Kidney capillary endothelial cell (primary cell): ENCODE data around the gene FBLN1.

Experiments used
- DNase-seq: peaks from one replicate; pipeline ENCODE4 v3.0.0-alpha.2; 2018; ENCODE audit warnings: low spot score

FBLN1 gene

DNA sequence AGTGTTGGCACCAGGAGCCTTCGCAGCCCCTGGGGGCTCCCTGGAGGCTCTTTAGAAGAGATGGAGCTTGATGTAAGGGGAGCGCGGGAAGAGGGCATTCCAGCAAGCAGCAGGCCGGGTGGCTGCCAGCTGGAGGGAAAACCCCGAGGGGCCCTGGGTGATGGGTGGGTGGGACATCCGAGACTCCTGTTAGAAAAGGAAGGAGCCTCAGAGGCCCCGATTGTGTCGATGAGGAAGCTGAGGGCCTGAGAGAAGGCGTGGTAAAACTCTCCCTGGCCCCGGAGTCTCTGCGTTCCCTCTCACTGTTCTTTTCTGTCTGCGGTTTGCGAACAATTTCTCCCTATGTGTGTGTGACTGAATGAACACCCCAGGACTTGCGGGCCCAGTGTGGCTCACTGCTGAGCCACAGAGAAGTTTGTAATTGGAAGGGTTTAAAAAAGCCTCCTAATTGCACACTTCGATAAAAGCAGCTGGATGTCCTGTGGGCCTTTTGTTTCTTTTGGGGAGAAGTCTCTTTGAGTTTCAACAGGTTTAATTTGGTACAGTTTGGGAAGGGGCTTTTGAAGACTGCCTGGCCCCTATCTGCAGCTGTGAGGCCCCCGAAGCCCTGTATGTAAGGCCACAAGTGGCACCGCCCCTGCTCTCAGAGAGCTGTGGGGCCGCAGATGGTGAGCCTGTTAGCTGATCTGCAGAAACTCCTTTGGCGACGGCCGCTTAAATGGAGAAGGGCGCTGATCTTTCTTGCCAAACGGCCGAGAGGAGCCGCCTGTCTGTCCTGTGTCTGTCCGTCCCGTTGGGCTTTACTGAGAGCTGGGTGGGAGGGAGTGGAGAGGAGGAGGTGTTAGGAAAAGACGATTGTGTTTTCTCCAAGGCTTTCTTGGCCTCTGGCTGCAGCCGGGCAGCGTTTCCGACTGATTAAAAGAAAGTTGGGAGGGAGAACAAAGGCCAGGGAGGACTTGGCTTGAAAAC lies 2.0 kb downstream of the FBLN1 start:
- no peak for DNase-seq

DNA sequence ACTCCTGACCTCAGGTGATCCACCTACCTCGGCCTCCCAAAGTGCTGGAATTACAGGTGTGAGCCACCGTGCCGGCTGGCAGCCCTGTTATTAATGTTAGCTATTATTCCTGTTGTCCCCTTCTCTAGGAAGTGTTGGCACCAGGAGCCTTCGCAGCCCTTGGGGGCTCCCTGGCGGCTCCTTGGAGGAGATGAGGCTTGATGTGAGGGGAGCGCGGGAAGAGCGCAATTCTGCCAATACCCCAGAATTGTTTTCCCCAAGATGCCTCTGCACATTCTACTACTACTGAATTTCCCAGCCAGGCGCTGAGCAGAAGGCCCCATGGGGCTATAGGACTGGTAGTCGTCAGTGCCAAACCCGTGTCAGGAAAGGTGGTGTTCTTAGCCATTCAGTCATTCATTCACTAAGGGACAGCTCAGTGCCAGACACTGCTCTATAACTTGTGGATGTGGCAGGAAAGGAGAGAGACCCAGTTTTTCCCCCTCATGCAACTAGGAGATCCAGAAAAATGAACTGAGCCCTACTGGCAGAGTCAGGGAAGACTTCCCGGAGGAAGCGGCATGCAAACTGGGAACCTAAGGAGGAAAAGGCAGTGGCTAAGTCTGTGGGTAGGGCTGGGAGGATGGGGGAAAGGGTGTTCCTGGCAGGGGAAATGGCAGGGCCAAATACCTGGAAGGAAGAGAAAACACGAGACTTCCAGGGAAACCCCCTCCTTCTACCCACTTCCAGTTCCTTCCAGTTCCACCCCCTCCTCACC lies 3.5 kb downstream of the FBLN1 start:
- DNase-seq: no peak

DNA sequence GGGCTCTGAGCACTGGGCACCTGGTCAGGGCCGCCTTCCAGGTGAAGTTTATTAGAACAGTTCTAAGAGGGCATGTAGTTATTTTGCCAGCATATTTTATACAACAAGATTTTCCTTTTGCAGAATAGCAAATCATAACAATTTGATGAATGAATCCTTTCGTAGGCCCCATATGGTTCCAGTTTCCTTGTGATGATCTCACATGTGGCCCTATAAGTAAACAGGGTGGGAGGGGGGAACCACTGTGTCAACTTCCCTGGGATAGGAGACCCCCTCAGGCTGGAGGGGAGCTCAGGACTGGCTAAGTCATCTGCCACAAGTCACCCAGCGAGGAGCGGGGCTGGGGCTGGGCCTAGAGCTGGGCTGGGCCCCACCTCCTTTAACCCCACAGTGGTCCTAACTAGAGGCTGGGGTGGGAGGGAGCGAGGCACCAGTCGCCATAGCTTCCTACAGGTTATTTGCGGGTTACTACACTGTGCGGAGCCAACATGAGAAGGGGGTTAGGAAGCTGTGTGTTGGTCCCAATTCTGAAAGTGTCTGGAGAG lies 4.2 kb downstream of the FBLN1 start:
- DNase-seq: no peak

DNA sequence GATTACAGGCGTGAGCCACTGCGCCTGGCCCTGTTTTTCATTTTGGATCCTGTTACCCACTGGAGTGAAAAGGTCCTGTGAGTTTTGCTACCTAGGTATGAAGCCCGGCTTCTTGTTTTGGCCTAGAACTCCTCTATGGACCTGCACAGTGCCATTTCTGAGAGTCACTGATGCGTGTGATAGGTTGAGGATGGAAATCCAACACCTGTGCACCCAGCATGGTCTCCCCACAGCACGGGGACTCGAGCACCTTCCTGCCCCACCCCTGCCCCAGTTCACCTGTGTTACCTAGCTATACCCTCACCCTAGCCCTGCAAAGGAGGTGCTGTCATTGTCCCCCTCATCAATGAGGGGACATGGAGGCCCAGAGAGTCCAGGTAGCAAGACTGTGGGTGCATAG lies 5.1 kb downstream of the FBLN1 start:
- no peak for DNase-seq

DNA sequence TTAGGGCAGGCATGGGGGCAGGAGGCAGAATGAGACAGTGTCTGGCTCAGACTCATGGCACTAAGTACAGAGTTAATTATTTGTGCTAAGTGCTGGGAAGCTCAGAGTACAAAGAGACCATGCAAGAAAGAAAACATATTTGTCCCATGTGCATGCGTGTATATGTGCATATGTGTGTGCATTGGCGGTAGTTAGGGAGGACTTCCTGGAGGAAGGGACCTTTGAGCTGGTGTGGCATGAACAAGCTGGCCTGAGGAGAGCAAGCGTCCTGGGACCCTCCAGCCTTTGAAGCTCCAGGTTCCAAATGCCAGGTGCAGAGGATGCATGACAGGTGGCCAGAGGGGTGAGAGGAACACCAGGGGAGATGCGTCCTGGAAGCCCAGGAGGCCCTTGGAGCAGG lies 6.1 kb downstream of the FBLN1 start:
- no peak for DNase-seq

DNA sequence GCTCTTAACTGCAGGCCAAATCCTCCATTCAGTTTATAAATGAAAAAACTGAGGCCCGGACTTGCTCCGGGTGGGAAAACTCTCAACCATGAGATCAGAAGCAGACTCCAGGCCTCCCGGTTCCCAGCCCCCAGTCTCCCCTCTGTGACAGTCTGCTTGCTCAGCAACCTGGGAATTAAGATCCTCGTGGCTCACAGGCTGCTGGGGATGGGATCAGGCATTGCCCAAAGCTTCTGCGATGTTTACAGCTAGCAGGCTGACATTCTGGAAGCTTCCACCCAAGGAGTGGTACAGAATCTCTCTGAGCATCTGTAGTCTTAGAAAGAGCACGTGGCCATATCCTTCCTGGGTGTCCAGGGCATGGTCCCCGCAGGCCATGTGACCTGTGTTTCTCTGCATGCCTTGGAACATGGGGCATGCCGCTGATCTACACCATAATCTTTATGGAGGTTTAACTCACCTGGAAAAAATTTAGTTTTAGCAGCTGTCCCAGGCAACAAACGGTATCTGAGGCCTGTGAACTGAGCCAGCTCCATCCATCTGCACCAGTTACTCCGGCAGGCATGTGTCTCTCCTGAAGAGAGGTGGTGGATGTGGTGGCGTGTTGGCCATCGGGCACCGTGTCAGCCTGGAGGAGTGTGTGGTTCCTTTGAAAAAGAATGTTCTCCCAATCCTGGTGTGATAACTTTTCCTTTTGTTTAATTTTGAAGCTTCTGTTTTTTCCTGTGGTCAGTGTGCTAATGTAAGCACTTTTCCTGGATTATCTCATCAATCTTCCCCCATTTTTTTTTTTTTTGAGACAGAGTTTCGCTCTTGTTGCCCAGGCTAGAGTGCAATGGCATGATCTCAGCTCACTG lies 7.9 kb downstream of the FBLN1 start:
- DNase-seq: no peak

DNA sequence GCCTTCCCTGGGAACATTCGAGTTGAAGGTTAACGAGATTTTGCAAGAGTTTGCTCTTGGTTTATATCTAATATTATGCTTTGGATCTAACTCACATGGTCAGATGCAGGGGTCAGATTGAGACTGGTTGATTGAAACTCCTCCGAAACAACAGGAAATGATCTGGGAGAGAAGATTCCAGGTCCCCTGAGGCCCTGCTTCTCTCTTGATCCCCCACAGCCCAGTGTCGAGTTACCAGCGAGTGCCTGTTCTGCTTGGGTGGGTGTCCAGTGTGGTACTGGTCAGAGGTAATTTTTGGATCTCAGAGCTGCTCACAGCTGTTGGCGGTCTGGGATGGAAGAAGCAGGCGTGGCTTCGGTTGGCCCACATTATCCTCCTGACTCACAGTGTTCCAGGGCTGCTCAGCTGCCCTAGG lies 9.2 kb downstream of the FBLN1 start:
- DNase-seq: no peak

DNA sequence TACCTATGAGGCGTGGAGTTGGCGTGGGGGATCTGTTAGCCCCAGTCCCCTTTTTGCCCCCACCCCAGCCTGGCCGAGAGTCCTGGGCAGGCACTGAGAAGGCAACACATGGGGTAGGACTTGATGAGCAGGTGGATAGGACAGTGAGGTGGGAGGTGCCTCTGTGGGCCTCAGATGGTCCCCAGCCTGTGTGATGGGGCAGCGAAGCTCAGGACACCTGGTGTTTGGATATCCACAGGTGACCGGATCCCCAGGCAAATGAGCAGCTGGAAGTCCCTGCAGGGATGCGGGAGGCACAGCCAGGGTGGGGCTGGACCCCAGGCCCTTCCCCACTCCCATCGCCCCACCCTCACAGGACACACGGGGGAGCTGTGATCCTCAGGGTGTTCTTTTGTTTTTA lies 9.7 kb downstream of the FBLN1 start:
- DNase-seq: no peak

DNA sequence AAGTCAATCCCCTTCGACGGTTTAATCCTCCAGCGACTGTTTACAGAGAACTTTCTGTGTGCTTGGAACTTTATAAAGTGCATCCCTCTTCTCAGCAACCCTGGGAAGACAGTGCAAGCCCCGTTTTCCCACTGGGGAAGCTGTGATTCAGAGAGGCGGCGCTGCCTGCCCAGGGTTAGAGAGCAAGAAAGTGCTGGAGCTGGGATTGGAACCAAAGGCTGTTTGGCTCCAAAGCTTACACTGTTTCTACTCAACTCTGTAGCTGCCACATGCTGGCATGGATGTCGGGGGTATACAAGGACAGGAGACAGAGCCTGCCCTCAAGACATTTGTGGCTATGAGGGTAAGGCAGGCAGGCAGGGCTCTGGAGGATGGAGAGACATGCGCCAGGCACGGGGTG lies 13.0 kb downstream of the FBLN1 start:
- no peak for DNase-seq

DNA sequence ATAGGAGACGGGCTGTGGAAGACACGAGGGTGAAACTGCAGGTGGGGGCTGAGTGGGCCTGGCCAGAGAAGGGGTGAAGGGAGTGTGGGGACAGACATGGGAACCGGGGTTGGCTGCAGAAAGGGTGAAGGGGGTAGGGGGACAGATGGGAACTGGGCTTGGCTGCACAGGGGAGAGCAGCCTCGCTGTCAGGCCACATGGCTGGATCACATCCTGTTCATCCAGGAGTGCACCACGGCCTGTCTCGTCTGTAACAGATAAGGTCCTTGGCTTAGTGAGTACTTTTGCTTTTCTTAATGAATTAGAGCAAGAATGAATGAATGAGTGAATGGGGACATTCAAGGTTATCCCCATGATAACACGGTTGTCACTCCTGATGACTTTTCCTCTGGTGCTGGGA lies 13.5 kb downstream of the FBLN1 start:
- no peak for DNase-seq

DNA sequence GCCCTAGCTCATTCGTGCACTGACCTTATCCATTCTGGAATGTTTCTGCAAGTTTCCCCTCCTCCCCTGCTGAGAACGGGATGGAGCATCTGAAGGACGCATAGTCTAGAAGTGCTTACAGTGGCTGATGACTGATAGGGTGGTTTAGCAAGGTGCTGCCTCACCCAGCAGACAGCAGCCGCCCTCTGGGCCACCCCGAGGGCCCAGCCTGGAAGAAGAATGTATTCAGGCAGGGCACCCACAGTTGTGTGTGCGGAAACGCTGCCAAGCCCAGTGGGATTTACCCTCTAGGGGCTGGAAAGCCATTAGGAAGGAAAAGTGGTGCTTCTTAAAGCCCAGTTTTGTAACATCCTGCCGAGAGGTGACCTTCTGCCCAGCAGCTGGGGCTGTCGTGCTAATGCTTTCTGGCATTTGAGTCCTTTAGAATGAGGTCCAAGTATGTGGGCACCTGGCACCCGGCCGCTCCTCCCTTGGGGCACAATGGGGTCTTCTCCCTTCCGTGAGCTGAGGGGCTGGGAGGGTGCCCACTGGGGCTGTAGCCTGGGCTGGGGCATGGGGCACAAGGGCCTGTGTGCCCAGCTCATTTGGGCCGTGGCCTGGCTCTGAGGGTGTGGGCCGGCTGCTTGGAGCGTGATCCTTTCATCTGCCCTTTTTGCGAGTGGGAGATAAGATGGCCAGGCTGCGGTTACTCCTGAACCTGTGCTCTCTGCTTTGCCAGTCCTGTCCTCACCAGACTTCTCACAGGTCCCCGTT lies 14.4 kb downstream of the FBLN1 start:
- DNase-seq: no peak

DNA sequence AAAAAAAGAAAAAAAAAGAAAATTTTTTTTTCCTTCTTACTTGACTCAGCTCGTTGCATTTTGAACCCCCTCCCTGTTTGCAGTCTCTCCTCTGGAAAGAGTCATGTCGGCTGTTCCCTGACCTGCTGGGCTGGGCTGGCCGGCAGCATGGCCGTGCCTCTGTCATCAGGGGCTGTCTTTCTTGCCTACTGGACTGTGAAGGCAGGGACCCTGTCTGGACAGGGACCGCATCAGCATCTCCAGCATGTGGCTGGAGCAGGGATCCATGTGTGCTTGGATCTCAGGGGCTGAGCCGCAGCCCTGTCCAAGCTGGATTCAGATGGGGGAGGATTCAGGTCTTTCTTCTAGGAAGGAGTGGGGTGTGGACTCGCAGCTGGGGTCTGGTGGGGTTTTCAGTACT lies 15.5 kb downstream of the FBLN1 start:
- no peak for DNase-seq

DNA sequence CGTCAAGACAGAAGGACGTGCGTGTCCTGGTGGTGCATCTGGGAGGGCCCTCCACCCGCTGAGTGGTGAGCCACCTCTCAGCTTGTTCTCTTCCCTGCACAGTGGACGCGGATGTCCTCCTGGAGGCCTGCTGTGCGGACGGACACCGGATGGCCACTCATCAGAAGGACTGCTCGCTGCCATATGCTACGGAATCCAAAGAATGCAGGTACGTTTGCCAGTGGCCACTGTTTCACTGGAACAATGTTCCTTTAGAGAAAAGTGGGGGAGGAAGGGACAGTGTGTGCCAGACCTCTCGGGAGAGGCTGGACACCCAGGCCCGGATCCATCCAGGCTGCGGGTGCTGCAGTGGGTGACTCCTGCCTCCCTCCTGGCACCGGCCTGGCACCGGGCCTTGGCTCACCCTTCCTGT lies 15.9 kb downstream of the FBLN1 start:
- DNase-seq: no peak

DNA sequence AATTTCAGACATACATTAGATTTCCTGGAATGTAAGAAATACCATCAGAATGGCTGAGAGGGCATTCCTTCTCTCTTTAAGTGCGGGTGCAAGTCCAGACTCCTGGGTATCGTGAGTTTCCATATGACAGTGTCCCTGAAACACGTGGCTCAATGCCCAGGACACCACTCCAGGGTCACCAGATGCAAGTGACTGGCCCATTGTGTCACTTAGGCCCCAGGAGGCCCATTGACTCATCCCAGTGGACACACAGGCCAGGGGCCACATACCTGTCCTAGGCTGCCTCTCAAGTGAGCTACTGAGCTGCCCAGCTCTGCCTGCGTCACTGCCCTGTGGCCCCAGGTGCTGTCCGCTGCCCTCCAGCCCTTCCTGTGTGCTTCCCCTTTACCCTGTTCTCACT lies 18.5 kb downstream of the FBLN1 start:
- DNase-seq: no peak

DNA sequence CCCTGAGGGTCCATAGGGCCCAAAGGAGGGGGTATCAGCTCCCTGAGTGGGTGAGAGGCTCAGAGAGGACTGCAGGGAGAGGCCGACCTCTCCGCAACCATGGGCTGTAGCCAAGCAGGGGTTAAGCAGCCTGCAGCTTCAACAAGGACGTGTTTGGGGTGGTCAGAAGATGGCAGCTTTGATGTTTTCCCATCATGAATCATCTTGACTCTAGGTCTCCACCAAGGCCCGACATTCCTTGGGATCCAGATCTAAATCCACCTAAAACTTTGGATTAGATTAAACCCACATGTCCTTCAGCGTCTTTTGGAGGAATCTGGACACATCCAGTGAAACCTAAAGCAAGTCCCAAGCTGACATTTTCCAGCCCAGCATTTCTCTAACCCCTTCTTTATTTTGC lies 19.8 kb downstream of the FBLN1 start:
- DNase-seq: no peak

DNA sequence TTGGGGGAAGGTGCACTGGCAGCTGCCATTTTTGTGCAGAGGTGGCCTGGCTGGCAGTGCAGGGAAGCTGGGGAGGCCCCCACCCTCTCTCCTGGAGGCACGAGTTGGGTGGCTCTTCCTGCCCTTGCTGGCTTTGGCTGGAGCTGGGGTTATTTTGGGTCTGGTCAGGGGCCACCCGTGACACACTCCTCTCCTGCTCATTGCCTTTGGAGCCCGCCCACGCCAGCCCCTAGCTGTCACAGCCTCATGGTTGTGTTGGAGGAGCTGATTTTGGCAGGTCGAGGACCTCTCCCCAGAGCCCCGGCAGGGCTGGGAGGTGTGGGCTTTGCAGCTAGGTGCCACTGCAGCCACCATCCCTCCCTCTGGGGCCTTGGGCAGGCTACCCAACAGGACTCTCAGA lies 21.5 kb downstream of the FBLN1 start:
- DNase-seq: no peak

DNA sequence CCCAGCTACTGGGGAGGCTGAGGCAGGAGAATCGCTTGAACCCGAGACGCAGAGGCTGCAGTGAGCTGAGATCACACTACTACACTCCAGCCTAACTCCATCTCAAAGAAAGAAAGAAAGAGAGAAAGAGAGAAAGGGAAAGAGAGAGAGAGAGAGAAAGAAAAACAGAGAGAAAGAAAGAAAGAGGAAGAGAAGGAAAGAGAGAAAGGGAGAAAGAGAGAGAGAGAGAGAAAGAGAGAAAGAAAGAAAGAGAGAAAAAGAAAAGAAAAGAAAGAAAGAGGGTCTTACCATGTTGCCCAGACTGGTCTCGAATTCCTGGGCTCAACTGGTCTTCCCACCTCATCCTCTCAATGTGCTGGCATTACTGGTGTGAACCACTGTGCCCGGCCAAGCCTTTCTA lies 22.3 kb downstream of the FBLN1 start:
- no peak for DNase-seq

DNA sequence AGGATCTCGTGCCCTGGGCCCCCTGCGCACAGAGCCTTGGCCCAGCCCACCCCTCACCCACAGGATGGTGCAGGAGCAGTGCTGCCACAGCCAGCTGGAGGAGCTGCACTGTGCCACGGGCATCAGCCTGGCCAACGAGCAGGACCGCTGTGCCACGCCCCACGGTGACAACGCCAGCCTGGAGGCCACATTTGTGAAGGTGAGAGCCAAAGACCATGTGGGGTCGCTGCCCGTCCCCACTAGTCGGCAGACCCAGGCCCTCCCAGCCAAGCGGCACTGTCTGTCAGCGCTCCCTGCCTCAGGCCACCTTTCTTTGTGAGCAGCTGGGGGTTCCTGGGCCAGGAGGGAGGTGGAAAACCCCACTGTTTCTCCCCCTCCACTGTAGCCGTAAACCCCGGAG lies 22.8 kb downstream of the FBLN1 start:
- DNase-seq: no peak

DNA sequence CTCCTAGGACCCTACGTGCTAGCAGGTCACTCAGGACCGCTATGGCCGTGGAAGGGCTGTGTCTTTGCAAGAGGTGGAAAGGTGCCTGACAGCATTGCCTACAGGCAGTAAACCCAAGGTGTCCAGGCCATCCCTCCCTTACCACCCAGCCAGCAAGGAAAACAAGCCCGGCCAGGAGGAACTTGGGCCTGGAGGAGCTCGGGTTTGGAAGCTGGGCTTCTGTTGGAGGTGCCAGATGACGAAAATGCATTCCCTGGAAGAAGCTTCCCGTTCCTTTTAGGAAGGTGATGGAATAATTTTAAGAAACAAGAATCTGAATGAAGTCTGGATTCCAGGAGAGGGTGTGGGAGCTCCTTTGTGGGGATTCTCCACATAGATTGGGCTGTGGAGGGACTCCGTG lies 23.6 kb downstream of the FBLN1 start:
- no peak for DNase-seq

DNA sequence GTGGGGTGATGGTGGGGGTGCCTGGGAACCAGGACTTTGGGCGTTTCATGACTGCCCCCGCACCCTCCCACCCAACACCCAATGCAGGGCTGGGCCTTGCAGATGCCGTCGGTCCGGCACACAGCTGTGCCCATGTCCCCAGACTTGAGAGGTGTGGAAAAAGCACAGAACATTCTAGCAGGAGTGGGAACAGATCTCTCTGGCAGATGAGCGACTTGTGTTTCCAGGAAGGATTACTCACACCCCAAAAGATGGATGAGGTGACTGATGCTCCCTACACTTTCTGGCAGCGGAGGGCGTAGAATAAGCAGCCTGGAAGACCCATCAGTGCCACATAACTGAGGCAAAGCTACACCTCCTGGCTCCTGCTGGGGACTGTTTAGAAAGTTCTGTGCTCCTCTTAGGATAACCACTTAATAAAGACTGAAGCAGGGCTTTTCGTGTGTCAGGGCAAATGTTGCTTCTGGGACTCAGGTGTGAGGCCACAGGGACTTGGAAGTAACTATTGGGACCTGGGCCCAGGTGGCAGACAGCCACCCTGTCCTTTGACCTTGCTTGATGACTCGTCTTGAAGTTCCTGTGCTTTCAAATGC lies 24.2 kb downstream of the FBLN1 start:
- no peak for DNase-seq

DNA sequence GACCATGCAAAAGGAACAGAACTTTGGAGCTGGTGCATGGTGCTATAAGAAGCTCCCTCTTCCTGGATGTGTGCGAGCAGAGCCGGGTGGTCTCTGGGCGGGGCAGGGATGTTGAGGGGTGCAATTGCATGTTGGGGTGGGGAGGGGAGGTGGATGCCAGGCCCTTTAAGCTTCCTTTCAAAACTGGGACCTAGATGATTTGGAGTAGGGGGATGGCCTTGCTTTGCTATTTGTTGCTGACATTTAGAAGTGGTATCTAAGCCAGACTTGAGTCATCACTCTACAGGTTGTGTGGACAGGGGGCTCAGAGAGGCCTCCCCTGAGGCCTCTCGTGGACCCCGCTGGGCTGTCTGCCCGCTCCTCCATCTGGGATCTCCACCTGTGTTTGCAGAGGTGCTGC lies 24.8 kb downstream of the FBLN1 start:
- no peak for DNase-seq
